GM12801 (cell line): Measurements from ENCODE around the gene ZBED3.

ENCODE experiments used
- CTCF ChIP-seq: IDR thresholded peaks from one replicate; pipeline ENCODE4 v1.5.1; 2011; ENCODE audit warnings: control low read depth; ENCODE audit not compliant: insufficient read length; ENCODE audit errors: extremely low read depth

The ZBED3 gene

GRCh38 chr5:77120086-77120485 lies 33.0 kb upstream of the ZBED3 start:
- TF ChIP-seq CTCF = no peak

GRCh38 chr5:77117161-77117560 lies 30.1 kb upstream of the ZBED3 start:
- TF ChIP-seq CTCF = no peak

- no peak for TF ChIP-seq CTCF
Observed at GRCh38 chr5:77104813-77105212, 17.7 kb upstream of the ZBED3 start.

- TF ChIP-seq CTCF = no peak
Observed at GRCh38 chr5:77103457-77103856, 16.4 kb upstream of the ZBED3 start.

- TF ChIP-seq CTCF = no peak
Observed at GRCh38 chr5:77102549-77102948, 15.5 kb upstream of the ZBED3 start.

GRCh38 chr5:77101298-77101697 lies 14.2 kb upstream of the ZBED3 start:
- TF ChIP-seq CTCF = no peak

- TF ChIP-seq CTCF = no peak
Observed at GRCh38 chr5:77095189-77095588, 8.1 kb upstream of the ZBED3 start.
